Right atrium auricular region (tissue), 2 donors: Measurements from ENCODE around the gene KAZN. TPM values are rescaled to one million over a fixed set of nuclear protein-coding genes. Genes with fewer than 3 reads are reported as not detected.

Source experiments
- DNase-seq: peaks from one replicate; pipeline ENCODE4 v3.0.0-alpha.2; 2019; ENCODE audit warnings: low spot score
- H3K27ac ChIP-seq, 2 donors: fragments of 200-600 bp; sonication (generic); 1 replicate in 1 of 2; 2 replicates in 1 of 2; pipeline ENCODE4 v1.5.1; 2016 to 2019
- H3K27me3 ChIP-seq, 2 donors: fragments of 200-600 bp; sonication (generic); one replicate each; pipeline versions ENCODE4 v1.5.1 to v1.6.0; 2017 to 2019
- H3K36me3 ChIP-seq: fragments of 200-600 bp; sonication (generic); one replicate; pipeline ENCODE4 v1.5.1; 2016
- H3K4me1 ChIP-seq, 2 donors: fragments of 200-600 bp; sonication (generic); one replicate each; pipeline versions ENCODE4 v1.5.1 to v1.6.0; 2017 to 2019
- H3K4me3 ChIP-seq, 2 donors: fragments of 200-600 bp; sonication (generic); 1 replicate in 1 of 2; 2 replicates in 1 of 2; pipeline ENCODE4 v1.5.1; 2017 to 2019; ENCODE audit warnings: mild to moderate bottlenecking in 1 of 2, moderate library complexity in 1 of 2
- H3K9me3 ChIP-seq, 2 donors: fragments of 200-600 bp; sonication (generic); one replicate each; pipeline ENCODE4 v1.5.1; 2019
- CTCF ChIP-seq, 2 donors: fragments of 200-600 bp; sonication (generic); IDR thresholded peaks; one replicate each; pipeline ENCODE4 v1.5.1; 2019; ENCODE audit warnings: antibody characterized with exemption in 2 of 2
- total RNA-seq, 2 donors: library from RNA; depleted of rRNA; stranded (reverse); fragments of >200 nt; gene quantifications; one replicate each; pipeline ENCODE4 v1.1.0, GENCODE V29; 2016

KAZN gene
- total RNA-seq, 2 donors from 2014 or later, result 3.9 to 6.8 TPM

- H3K4me1 ChIP-seq, result no peaks in the 10 kb centered on the region
- DNase-seq, result no peak
- no peak overlapping the region for H3K4me3 ChIP-seq
- H3K27ac ChIP-seq, result no peak overlapping the region
- TF ChIP-seq CTCF (IDR thresholded peaks at IDR 0.05), result no peak
- H3K36me3 ChIP-seq, result no peaks in the 10 kb centered on the region
- no peaks in the 10 kb centered on the region for H3K27me3 ChIP-seq
- no peaks in the 10 kb centered on the region for H3K9me3 ChIP-seq
Measured at GRCh38 chr1:15101801-15102200, 503.3 kb downstream of the KAZN start.

GRCh38 chr1:15102646-15103045, 504.2 kb downstream of the KAZN start:
- H3K9me3 ChIP-seq, result no peaks in the 10 kb centered on the region
- no peaks in the 10 kb centered on the region for H3K27me3 ChIP-seq
- H3K36me3 ChIP-seq, result no peaks in the 10 kb centered on the region
- no peaks in the 10 kb centered on the region for H3K4me1 ChIP-seq
- no peak for DNase-seq
- no peak for TF ChIP-seq CTCF (IDR thresholded peaks at IDR 0.05)
- H3K4me3 ChIP-seq, result no peak overlapping the region
- no peak overlapping the region for H3K27ac ChIP-seq

GRCh38 chr1:15103211-15103610, 504.7 kb downstream of the KAZN start:
- Histone ChIP-seq H3K27me3 (no peaks in the 10 kb centered on the region), H3K9me3 (no peaks in the 10 kb centered on the region), H3K4me3 (no peak overlapping the region), H3K36me3 (no peaks in the 10 kb centered on the region), H3K4me1 (no peaks in the 10 kb centered on the region), H3K27ac (no peak overlapping the region)
- no peak for TF ChIP-seq CTCF (IDR thresholded peaks at IDR 0.05)
- DNase-seq, result no peak

GRCh38 chr1:15103906-15104305, 505.4 kb downstream of the KAZN start:
- Histone ChIP-seq H3K36me3 (no peaks in the 10 kb centered on the region), H3K4me3 (no peak overlapping the region), H3K27me3 (no peaks in the 10 kb centered on the region), H3K9me3 (no peaks in the 10 kb centered on the region), H3K4me1 (no peaks in the 10 kb centered on the region), H3K27ac (no peak overlapping the region)
- DNase-seq, result no peak
- no peak for TF ChIP-seq CTCF (IDR thresholded peaks at IDR 0.05)

- Histone ChIP-seq H3K4me3 (no peak overlapping the region), H3K27ac (no peak overlapping the region), H3K36me3 (no peaks in the 10 kb centered on the region), H3K4me1 (no peaks in the 10 kb centered on the region), H3K9me3 (no peaks in the 10 kb centered on the region), H3K27me3 (no peaks in the 10 kb centered on the region)
- TF ChIP-seq CTCF (IDR thresholded peaks at IDR 0.05), result no peak
- DNase-seq, result no peak
Measured at GRCh38 chr1:15104768-15105167, 506.3 kb downstream of the KAZN start.

GRCh38 chr1:15106608-15107007, 508.1 kb downstream of the KAZN start:
- Histone ChIP-seq H3K4me3 (no peak overlapping the region), H3K9me3 (no peaks in the 10 kb centered on the region), H3K36me3 (no peaks in the 10 kb centered on the region), H3K4me1 (no peaks in the 10 kb centered on the region), H3K27ac (no peak overlapping the region), H3K27me3 (no peaks in the 10 kb centered on the region)
- no peak for TF ChIP-seq CTCF (IDR thresholded peaks at IDR 0.05)
- DNase-seq, result no peak
